Endothelial cell of umbilical vein (primary cell): ENCODE measurements around the gene CD247. TPM values are rescaled to one million over a fixed set of nuclear protein-coding genes. Genes with fewer than 3 reads are reported as not detected.

ENCODE experiments used
- BruUV-seq: library from RNA; stranded (reverse); fragments of 400-500 nt; replicated peaks from 2 replicates; lab custom pipeline; 2021; lab: Mats Ljungman, UMichigan
- CTCF ChIA-PET: fragments of 300-600, 350-600 bp; sonication (Branson Sonifier 250); formaldehyde crosslinking; loops from one replicate; lab custom pipeline; 2021; ENCODE audit warnings: antibody characterized with exemption, inconsistent platforms; lab: Charles Lee
- POLR2A ChIA-PET: fragments of 300-600, 350-600 bp; sonication (Branson Sonifier 250); formaldehyde crosslinking; loops from one replicate; lab custom pipeline; 2021; ENCODE audit warnings: antibody characterized with exemption, inconsistent platforms; lab: Charles Lee
- DNase-seq: peaks from one replicate; pipeline ENCODE4 v3.0.0-alpha.2; 2011; ENCODE audit warnings: low read depth, low spot score
- FAIRE-seq: peaks from 2 replicates; lab custom pipeline; 2011; peaks lifted over from hg19 to GRCh38; lab: Jason Lieb, UNC
- H2AFZ ChIP-seq: 2 replicates; pipeline ENCODE4 v1.6.0; 2012; ENCODE audit warnings: low read depth, low read length, control low read depth, inconsistent platforms
- H3K27ac ChIP-seq: 2 replicates; pipeline ENCODE4 v1.5.1; 2011; ENCODE audit warnings: low read depth, mild to moderate bottlenecking, control low read depth, low read length, moderate library complexity; ENCODE audit not compliant: insufficient read depth
- H3K27me3 ChIP-seq, 2 experiments: 2 replicates each; pipeline versions ENCODE4 v1.6.0 to v1.6.1; 2011; ENCODE audit warnings: low read length in 2 of 2, mixed read lengths in 1 of 2; ENCODE audit not compliant: control insufficient read depth in 2 of 2, insufficient read depth in 2 of 2
- H3K36me3 ChIP-seq, 2 experiments: 2 replicates in 1 of 2; 3 replicates in 1 of 2; pipeline ENCODE4 v1.5.1; 2011; ENCODE audit warnings: low read length in 2 of 2, mild to moderate bottlenecking in 1 of 2, moderate library complexity in 1 of 2; ENCODE audit not compliant: control insufficient read depth in 2 of 2, insufficient read depth in 2 of 2; ENCODE audit errors: extremely low read depth in 1 of 2
- H3K4me1 ChIP-seq: 3 replicates; pipeline ENCODE4 v1.5.1; 2011; ENCODE audit warnings: mild to moderate bottlenecking, low read length; ENCODE audit not compliant: control insufficient read depth, insufficient read depth; ENCODE audit errors: extremely low read depth
- H3K4me2 ChIP-seq: 2 replicates; pipeline ENCODE4 v1.6.1; 2011; ENCODE audit warnings: low read length, control low read depth, mixed read lengths; ENCODE audit not compliant: insufficient read depth
- H3K4me3 ChIP-seq, 3 experiments: fragments of 200-600 bp in 1 of 3; sonication (generic), shearing (Covaris generic) in 1 of 3; replicated peaks in 1 of 3; 2 replicates each; pipeline ENCODE4 v1.5.1; 2011 to 2016; ENCODE audit warnings: control low read depth in 3 of 3, low read length in 3 of 3, mild to moderate bottlenecking in 2 of 3, inconsistent platforms in 1 of 3, low read depth in 1 of 3, moderate library complexity in 1 of 3; ENCODE audit not compliant: insufficient read depth in 1 of 3
- H3K79me2 ChIP-seq: 2 replicates; pipeline ENCODE4 v1.6.0; 2012; ENCODE audit warnings: low read length, inconsistent platforms; ENCODE audit not compliant: control insufficient read depth, insufficient read depth
- H3K9ac ChIP-seq: replicated peaks from 2 replicates; pipeline ENCODE3; 2011; ENCODE audit warnings: low read length, control low read depth; ENCODE audit not compliant: insufficient read depth; ENCODE audit errors: extremely low read depth
- H3K9me1 ChIP-seq: replicated peaks from 3 replicates; pipeline ENCODE4 v1.6.0; 2011; ENCODE audit warnings: mild to moderate bottlenecking, low read length; ENCODE audit not compliant: control insufficient read depth, insufficient read depth; ENCODE audit errors: extremely low read depth
- H3K9me3 ChIP-seq: replicated peaks from 2 replicates; pipeline ENCODE4 v1.5.1; 2012; ENCODE audit warnings: low read length, inconsistent platforms; ENCODE audit not compliant: control insufficient read depth, insufficient read depth
- H4K20me1 ChIP-seq: replicated peaks from 2 replicates; pipeline ENCODE3; 2011; ENCODE audit warnings: mild to moderate bottlenecking, low read length; ENCODE audit not compliant: control insufficient read depth, insufficient read depth; ENCODE audit errors: extremely low read depth
- CTCF ChIP-seq, 2 donors: IDR thresholded peaks; 1 replicate in 1 of 2; 2 replicates in 1 of 2; pipeline ENCODE4 v1.5.1; 2011; ENCODE audit warnings: low read length in 2 of 2, mild to moderate bottlenecking in 2 of 2, moderate library complexity in 2 of 2, control low read depth in 1 of 2, inconsistent platforms in 1 of 2, low read depth in 1 of 2; ENCODE audit not compliant: insufficient read depth in 1 of 2; ENCODE audit errors: extremely low read depth in 1 of 2
- EZH2 ChIP-seq: IDR thresholded peaks from 2 replicates; pipeline ENCODE4 v1.6.1; 2012; ENCODE audit warnings: borderline replicate concordance, low read depth, mild to moderate bottlenecking, moderate library complexity, low read length, inconsistent platforms; ENCODE audit not compliant: severe bottlenecking
- FOS ChIP-seq: IDR thresholded peaks from 2 replicates; pipeline ENCODE4 v1.6.1; 2011; ENCODE audit warnings: mild to moderate bottlenecking, low read length, moderate library complexity, borderline replicate concordance; ENCODE audit not compliant: insufficient read depth
- GATA2 ChIP-seq: IDR thresholded peaks from 2 replicates; pipeline ENCODE4 v1.7.0; 2011; ENCODE audit warnings: low read depth, mild to moderate bottlenecking, moderate library complexity, mixed read lengths, low read length; ENCODE audit not compliant: insufficient read length, insufficient read depth
- JUN ChIP-seq: IDR thresholded peaks from 2 replicates; pipeline ENCODE4 v1.6.1; 2011; ENCODE audit warnings: borderline replicate concordance, low read depth; ENCODE audit not compliant: insufficient read length, insufficient read depth
- MAX ChIP-seq: IDR thresholded peaks from 2 replicates; pipeline ENCODE4 v1.6.1; 2011; ENCODE audit not compliant: insufficient read depth, insufficient read length
- MYC ChIP-seq: IDR thresholded peaks from one replicate; pipeline ENCODE4 v1.6.1; 2011; ENCODE audit warnings: mild to moderate bottlenecking, low read depth, low read length
- POLR2A ChIP-seq: IDR thresholded peaks from 2 replicates; pipeline ENCODE4 v1.6.1; 2012; ENCODE audit warnings: low read depth, mild to moderate bottlenecking, control low read depth, low read length
- POLR2AphosphoS5 ChIP-seq: IDR thresholded peaks from 2 replicates; pipeline ENCODE4 v1.6.1; 2012; ENCODE audit warnings: low read depth, mild to moderate bottlenecking, control low read depth, low read length, moderate library complexity; ENCODE audit not compliant: insufficient read depth
- dilution Hi-C: fragments of 300-500 bp; cut with MboI; formaldehyde crosslinking; loops from one replicate; pipeline ENCODE4 v1.15.0; 2019; ENCODE audit warnings: low sequenced_read_pairs; ENCODE audit not compliant: extremely low pct_ligation_motif_present
- intact Hi-C: fragments of 100-400 bp; cut with micrococcal nuclease; formaldehyde crosslinking; loops from one replicate; pipeline ENCODE4 v1.10.0; 2022
- polyA plus RNA-seq, 4 experiments: library from polyadenylated mRNA; depleted of rRNA in 3 of 4; stranded (reverse) in 3 of 4; unstranded in 1 of 4; fragments of >200 nt; gene quantifications; 2 replicates each; pipeline versions ENCODE4 v1.2.1 to v1.2.3, GENCODE V29; 2011 to 2012; ENCODE audit warnings: missing spikeins in 1 of 4
- total RNA-seq: library from RNA; stranded (reverse); gene quantifications from 2 replicates; pipeline ENCODE4 v1.2.3, GENCODE V29; 2021

The CD247 gene
- total and polyA plus RNA-seq, 2 donors (not counting 3 experiments of a cell fraction or from before 2014, with no cell fraction given) = not detected

- H3K27ac ChIP-seq = no peak overlapping the region
- no peaks in the 10 kb centered on the region for H3K4me1 ChIP-seq
- DNase-seq (no peak), FAIRE-seq (no peak)
- H3K4me2 ChIP-seq = no peak overlapping the region
- intact Hi-C loops = no loop called here
- TF ChIP-seq CTCF (IDR thresholded peaks at IDR 0.05; ENCODE audit: extremely low read depth in 1 of 2, insufficient read depth in 1 of 2, low read depth in 1 of 2, low read length in 2 of 2) = no peak
- no peak for TF ChIP-seq GATA2
- no peak for TF ChIP-seq MAX
- no peak for TF ChIP-seq POLR2AphosphoS5
- no peak for TF ChIP-seq FOS
- no peak for TF ChIP-seq POLR2A
- no peak for TF ChIP-seq JUN
- no peak for TF ChIP-seq EZH2
- no peak for TF ChIP-seq MYC
- no peaks in the 10 kb centered on the region for H3K9me1 ChIP-seq
- H3K36me3 ChIP-seq = no peaks in the 10 kb centered on the region
- POLR2A ChIA-PET = no interaction called here
- H3K9ac ChIP-seq = no peak overlapping the region
- CTCF ChIA-PET = no interaction called here
- no peaks in the 10 kb centered on the region for H4K20me1 ChIP-seq
- dilution Hi-C loops = no loop called here
- H3K9me3 ChIP-seq = no peaks in the 10 kb centered on the region
- H3K79me2 ChIP-seq = no peaks in the 10 kb centered on the region
- no peak overlapping the region for H3K4me3 ChIP-seq
- H3K27me3 ChIP-seq = no peaks in the 10 kb centered on the region
- H2AFZ ChIP-seq = no peak overlapping the region
- no TSS peak for BruUV-seq
These were observed 34.5 kb downstream of the CD247 start for GRCh38 chr1:167483790-167484189.
